ENCODE data around the gene ZNF609.

DNA sequence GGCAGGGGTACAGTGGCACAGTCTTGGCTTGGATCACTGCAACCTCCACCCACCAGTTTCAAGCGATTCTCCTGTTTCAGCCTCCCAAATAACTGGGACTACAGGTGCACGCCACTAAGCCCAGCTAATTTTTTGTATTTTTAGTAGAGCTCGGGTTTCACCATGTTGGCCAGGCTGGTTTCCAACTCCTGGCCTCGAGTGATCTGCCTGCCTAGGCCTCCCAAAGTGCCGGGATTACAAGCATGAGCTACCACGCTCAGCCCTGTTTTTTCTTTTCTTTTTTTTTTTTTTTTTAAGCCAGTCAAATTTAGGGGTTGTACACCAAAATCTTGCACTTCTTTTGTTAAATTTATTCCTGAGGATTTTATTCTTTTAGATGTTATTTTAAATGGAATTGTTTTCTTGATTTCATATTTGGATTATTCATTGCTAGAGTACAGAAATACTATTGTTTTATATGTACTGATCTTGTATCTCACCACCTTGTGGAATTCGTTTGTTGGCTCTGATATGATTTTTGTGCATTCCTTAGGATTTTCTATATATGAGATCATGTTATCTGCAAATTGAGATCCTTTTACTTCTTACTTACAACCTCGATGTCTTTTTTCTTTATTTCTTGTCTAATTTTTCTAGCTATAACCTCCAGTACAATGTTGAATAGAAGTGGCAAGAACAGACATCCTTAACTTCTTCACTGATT lies 65.6 kb downstream of the ZNF609 start:
- TF ChIP-seq CTCF (optimal IDR thresholded peaks at IDR 0.05 in 1 of 3, IDR thresholded peaks at IDR 0.05 in 1 of 3, conservative IDR thresholded peaks at IDR 0.05 in 1 of 3; ENCODE audit: extremely low read depth in 1 of 3, insufficient read depth in 2 of 3, low read length in 3 of 3): no peak
- TF ChIP-seq EZH2 (IDR thresholded peaks at IDR 0.05; ENCODE audit: low read length): no peak
